ENCODE data around the gene HEPN1.

Gene HEPN1

DNA sequence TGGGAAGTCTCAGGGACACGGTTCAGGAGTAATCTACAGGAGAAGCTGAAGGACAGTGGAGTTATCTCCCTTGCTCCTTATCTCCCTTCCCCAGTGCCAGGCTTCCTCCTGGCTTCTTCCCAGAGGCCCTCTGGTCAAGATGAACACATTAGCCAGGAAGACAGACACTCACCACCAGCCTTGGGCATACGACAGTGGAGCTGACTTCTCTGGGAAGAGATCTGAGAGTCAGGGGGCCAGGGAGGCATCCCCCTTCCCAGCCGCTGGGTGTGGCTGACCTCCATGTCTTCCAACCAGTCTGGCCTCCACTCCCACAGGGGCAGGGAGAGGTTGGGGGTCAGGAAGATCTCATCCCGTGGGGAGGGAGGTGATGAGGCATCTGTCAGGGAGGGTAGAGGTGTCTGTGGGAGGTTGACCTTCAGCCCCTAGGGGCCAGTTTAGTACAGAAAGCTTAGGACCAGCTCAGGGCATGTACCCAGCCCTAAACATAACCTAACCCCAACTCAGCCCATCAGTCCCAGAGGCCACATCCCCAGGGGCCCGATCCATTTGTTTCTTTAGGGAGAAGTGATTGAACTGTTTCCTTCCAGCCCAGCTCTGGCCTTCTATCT is 34.1 kb upstream of the HEPN1 start:
- no peak for DNase-seq (ENCODE audit: low read depth)

DNA sequence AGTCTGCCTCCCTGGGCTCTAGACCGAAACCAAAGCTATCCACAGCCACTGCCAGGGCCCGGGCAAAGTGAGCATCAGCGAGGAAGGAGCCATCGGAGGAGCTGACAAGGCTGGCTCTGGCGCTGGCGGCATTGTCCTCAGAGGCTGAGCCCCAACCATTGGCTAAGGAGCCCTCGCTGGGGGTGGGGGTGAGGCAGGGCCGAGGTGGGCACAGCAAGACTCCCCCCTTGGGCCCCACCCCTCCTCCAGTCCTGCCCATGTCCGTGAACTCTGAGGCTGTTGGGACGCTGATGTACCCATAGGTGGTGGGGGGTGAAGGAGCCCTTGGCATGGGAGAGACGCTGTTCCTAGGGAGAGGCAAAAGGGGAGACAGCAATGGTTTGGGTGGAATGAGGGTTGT is 32.6 kb upstream of the HEPN1 start:
- DNase-seq (ENCODE audit: low read depth), result no peak

DNA sequence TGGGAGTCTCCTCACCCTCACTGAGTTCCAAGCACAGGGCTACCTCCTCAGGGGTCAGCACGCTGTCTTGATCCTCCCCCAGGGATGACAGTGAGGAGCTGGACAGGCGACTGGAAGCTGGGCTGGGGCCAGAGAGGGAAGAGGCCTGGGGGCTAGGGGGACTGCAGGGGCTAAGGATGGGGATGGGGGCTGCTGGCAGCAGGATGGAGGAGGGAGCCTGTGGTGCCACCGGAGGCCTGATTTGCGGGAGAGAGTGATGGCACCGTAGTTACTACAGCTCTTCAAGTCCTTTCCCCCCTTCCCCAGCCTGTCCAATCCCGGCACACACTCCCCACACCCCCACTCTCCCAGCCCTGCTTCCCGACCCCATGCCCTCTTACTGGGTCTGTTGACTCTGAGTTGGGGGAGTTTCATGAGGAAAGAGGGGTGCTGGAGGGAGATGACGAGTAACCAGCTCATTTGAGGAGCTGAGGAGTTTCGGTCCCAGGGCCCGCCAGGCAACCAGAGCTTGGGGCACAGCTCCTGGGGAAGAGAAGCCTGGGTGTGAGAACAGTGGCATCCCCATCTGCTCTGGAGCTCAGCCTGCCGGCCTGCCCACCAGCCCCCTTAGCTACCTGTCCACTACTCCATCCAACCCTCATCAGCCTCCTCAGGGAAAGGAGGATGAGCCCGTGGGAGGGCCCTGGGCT is 31.9 kb upstream of the HEPN1 start:
- DNase-seq (ENCODE audit: low read depth), result no peak

DNA sequence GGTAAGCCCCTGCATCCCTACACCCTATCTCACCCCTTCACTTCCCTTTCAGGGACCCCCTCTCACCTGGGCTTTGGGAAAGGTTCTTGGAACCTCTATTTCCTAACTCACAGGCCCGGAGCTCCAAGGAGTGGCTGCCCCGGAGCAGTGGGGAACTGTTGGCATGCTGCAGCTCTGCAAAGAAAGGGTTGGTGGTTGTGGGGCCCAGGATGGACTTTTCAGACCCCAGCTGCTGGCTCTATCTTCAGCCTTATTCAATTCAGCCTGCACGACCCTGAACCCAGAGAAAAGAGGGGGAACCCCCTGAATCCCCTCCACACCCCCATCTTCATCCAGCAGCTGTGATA is 31.4 kb upstream of the HEPN1 start:
- DNase-seq (ENCODE audit: low read depth), result no peak

DNA sequence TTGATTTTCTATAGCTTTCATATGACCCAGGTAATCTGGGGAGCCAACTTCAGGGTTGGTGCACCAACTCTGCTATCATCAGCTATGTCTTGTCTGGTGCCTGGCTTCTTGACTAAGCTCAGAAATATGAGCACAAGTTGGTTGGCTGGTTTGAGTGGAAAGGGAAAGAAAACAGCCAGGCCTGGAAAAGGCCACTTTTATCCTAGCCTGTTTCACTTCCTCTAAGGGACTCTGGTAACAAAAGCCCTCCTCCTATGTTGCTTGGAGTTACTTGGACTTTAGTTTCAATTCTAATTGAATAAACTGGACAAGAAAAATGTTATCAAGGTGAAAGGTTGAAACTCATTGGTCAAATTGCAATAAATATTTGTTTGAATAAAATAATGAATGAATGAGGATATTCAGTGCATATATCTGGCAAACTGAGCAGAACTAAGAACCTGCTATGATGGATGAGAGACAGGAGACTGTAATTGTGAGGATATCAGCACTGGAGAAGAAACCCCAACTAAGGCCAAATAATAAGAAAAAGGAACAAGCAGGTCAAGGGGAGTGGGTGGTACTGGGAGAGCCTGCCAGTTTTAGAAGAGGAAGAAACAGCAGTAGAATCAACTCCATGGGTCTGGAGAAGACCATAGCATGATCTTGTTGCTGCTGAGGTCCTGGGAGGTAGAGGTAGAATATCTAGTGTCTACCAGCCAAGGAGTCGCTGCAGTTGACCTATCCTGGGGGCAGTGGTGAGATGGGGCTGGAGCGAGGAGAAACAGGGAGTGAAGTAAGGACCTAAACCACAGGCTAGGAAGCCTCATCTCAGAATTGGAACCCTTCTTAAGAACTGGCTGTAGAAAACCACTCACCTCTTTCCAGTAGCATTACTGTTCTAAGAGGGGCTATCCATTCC is 29.6 kb upstream of the HEPN1 start:
- DNase-seq (ENCODE audit: low read depth), result no peak

DNA sequence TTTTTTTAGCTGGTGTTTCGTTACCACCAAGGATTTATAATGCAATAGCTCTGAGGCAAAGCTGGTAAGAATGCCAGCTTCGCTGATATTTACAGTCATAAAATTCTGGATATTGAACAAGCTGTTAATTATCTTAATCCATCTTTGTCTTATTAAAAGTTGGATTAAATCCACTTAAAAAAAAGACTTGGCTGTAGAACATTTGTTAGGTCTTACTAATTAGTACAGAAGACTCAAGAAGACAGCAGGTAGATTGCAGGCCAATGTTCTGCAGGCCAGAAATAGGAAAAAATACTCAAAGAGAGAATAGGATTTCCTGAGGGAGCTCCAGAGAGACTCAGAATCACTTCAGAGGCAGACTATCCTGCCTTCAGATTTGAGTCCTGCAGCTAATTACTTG is 28.9 kb upstream of the HEPN1 start:
- no peak for DNase-seq (ENCODE audit: low read depth)

DNA sequence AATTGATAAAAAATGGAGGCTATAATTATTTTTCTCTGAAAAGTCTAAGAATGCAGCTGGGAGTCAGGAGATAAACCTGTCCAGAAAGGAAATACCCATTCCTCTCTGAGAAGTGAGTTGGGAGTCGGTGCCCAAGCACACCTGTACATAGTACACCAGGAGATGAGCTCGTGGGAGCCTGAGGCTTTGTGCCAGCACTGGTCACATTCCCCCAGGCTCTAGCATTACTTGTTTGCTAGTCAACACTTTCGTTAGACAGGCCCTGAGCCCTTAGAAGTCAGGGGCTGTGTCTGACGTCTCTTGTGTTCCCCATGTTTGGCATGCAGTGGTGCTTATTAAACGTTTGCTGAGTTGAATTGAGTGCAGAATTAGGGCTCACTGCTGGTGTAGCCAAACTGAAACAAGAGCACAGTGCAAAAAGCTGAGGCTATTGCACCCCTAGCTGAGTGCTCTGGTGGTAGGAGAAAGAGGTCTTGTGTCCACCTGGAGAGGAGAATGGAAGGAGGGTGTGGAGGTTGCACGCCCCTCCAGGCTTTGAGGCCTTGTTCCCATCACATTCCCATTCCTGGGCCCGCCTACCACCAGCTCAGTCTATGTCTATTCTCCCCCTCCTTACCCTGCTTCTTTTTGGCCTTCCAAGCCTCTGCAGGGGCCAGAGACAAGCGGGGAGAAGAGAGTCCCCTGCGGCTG is 28.2 kb upstream of the HEPN1 start:
- DNase-seq (ENCODE audit: low read depth), result no peak

DNA sequence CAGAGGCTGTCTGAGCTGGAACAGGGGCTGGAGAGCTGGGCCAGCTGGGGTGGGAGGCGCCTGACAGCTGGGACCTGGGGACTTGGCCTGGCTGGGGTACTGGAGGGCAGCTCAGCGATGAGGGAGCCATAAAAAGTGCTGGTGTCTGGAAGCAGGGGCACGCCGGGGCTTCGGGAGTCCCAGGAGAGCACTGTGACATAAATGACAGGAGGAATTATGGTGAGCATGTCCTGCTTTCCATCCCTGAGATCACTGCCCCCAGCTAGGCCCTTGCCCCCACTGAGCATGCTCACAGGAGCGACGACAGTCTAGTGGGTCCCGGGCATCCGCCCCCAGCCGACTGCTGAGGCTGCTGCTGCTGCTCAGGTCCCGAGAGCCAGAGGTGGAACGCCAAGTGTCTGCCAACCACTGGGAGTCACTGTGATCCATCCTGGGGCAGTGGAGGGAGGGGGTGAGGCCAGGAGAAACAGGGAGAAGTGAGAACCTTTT is 27.6 kb upstream of the HEPN1 start:
- no peak for DNase-seq (ENCODE audit: low read depth)

DNA sequence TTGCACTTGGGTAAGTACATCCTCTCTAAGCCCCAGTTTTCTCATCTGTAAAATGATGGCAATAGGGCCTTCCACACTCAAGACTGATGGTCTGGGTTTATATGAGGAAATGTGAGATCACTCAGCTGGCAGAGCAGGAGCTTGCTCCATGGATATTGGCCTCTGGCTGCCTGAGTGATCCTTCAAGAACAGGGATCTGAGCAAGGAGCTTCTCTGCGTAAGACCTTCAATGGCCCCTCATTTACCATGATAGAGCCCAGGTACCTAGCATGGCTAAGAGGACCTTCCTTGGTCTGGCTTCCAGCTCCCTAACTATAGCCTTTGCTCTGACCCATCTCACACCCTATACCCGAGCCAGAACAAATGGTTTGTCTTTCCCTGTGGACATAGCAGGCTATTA is 26.9 kb upstream of the HEPN1 start:
- no peak for DNase-seq (ENCODE audit: low read depth)

DNA sequence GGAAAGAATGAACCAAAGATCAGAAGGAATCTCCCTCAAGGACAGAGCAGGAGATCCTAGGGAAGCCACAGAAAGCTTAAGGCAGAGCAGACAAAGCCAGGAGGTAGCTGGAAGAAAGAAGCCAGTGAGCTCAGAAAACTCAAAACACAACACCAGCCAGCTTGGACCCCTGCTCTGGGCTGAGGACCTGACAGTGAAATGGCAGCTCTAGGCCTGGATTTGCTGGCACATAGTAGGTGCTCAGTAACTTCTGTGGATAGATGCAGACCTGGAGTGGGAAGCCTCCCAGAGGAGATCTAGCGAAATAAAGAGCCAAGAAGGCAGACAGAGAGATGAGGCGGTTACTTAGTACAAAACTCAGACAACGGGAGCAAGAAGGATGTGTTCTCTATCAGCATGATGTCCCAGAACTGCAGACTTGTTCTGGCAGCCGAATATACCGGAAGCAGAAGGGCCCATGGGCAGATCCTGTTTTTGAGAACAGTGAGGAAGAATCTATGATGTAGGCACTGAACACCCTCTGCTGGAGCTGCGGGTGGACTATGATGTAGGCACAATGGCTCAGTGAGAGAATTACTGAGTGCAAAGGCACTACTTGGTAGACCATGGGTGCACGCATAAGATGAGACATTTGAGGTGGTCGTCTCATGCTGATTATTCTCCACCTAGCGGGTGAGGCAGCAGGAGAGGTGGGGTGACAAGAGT is 26.1 kb upstream of the HEPN1 start:
- no peak for DNase-seq (ENCODE audit: low read depth)

DNA sequence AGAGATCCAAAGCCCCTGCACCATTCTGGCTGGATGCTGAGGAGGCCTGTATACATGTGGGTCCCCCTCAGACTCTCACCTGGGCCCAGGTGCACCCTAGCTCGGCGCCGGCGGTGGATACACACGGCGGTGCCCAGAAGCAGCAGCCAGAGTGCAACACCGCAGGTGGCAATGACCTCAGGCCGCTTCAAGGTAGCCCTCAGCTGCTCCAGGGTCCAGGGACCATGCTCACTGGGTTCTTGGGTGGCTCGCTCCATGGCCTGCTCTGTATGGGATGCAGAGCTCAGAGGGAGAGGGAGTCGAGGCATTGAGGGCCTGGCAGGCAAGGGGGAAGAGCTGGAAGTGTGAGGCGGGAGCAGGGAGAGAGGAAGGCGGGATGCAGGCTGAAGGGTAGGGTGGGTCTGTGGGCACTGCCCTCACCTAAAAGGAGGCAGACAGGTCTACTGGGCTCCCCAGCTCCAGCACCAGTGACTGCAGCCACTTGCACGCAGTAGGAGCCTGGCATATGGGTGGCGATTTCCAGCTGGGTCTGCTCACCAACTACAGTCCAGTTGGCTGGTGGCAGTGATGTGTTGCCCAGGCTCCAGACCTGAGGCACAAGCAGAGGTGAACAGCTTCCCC is 25.2 kb upstream of the HEPN1 start:
- DNase-seq (ENCODE audit: low read depth), result no peak

DNA sequence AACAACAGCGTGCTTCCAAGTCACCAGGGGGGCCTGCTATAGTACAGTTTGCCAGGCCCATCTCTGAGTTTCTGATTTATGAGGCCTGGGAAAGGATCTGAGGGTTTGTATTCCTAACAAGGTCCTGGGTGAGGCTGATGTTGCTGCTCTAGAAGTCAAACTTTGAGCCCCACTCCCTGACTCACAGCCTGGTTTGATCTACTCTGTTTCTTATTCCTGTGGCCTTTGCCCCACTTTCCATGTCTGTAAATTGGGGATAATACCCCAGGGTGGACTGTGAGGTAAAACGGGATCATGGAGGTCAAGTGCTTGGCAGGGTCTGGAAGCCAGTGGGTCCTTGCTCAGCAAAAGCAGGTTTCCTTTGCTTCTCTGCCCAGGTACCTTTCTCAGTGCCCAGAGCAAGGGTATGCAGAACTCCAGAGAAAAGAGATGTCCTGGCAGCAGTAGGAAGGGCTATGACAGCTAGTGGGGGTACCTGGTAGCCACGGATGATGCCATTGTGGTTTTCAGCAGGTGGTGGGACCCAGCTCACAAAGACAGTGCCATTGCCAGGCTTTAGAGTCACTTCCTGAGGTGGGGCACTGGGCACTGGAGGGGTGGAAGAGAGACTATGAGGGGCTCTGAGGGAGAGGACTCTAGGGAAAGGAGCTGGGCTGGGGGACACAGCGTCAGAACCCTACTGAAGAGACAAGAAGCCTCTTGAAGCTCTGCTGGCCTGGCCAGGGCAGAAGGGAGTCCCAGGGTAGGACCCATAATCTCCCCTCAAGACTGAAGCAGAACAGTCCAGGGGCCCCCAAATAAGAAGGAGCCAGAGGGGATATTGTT is 24.2 kb upstream of the HEPN1 start:
- DNase-seq (ENCODE audit: low read depth), result no peak

DNA sequence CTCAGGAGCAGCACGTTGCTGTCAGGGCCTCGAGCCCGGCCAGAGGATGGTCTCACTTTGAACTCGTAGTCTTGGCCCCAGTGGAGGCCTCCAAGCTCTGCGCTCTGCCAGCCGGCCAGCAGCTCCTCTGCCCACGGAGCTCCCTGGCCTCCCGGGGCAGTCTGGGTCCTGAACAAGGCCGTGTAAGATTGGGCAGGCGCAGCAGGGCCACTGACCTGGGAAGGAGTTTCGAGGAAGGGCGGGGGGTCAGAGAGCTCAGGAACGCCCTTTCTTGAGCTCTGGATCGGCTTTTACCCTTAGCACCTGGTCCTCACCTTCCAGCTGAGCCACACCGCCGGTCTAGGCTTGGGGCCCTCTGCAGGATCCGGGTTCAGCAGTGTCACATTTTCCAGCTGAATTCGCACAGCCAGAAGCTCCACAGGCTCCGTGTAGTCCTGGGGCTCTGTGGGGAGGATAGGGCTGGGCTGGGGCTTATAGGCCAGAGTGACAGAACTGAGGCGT is 23.5 kb upstream of the HEPN1 start:
- no peak for DNase-seq (ENCODE audit: low read depth)

DNA sequence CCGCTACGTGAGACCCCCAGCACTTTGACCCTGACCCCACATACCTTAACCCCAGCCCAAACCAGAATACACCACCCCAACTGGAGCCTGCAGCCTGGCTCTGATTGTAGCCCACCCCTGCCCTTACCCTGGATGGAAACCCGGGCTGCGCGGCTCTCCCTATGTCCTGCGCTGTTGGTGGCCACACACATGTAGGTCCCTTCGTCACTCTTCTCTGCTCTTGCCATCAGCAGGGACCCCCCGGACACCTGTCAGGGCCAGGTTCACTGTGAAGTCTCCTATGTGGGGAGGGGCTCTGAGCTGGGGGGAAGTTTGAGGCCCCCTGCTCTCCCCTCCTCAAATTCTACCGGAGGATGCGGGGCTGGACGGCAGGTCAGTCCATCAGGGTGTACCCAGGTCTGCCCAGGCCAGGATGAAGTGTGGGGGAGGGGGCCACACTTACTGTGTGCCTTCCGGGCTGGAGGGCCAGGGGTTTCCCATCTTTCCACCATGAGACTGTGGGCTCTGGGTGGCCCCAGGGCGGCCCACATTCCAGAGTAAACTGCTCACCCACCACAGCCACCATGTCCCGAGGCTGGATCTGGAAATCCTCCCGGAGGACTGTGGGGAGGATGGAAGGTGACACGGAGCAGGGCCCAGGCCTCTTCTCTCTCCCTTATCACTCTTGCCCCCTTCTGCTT is 22.8 kb upstream of the HEPN1 start:
- no peak for DNase-seq (ENCODE audit: low read depth)

DNA sequence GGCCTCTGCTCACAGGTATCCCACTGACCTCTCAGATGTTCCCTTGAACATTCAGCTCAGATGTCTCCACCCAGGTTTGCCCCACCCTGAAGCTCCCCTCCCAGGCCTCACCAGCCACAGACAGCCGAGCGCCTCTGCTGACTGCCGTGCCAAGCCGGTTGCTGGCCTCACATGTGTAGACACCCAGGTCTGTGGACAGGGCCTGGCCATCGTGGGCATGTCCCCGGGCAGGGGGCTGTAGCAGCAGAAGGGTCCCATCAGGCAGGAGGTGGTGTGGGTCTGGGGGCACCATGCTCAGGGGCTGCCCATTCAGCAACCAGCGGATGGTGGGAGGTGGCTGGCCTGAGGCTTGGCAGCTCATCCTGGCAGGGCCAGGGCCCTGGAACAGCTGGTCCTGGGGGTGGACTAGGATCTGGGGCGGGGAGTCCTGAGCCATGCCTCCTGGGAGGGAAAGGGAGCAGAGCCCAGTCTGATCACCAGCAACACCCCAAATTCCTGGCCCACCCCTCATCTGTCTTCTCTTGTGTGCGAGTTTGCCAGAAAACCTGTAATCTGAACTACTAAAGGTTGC is 22.1 kb upstream of the HEPN1 start:
- no peak for DNase-seq (ENCODE audit: low read depth)

DNA sequence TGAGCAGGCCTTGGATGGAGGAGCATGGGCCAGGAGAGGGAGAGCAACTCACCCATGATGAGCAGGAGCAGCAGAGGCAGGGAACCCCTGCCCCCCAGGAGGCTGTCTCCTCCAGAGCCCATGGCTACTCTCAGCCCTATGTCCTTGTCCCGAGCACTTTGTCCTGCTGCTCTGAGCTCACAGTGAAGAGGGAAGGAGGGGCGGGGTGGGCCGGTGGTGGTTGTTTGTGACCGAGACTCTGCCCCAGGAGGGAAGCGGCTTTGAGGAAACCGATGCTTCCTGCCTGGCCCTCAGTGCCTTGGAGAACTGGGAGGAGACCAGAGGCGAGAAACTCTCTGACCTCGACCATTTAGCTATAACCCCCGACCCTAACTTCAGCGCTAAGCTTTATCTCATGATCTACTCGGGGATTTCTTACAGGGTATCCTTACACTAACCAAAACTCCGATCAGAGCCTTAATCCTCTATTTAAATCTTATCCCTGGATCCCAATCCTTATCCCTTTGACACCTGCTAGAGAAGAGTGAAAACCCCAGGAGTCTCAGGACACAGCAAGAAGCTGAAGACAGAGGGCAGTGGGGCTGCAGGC is 21.3 kb upstream of the HEPN1 start, which contains the start of gene ROBO4:
Gene ROBO4, minus strand, starts transcription at position 192 of the 589 bp plus-strand sequence. Its CDS starts 70 bp downstream, at position 122.
- DNase-seq (ENCODE audit: low read depth), result no peak

DNA sequence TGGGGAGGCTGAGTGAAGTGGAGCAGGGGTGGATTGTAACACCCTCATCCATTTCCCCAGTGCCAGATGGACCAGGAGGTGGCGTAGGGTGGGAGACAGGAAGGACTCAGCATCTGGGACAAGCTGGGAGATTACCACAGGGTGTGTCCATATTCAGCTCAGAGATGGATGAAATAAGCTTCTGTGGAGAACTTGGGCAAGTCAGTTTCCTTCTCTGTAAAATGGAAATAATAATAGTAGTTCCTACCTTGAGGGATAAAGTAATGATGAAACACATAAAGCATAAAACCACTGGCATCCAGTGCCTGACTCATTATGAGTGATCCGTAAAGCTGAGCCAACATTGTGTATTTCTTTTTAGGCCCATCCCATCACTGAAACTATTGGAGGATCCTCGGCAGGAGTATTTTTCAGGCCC is 20.8 kb upstream of the HEPN1 start:
- no peak for DNase-seq (ENCODE audit: low read depth)

DNA sequence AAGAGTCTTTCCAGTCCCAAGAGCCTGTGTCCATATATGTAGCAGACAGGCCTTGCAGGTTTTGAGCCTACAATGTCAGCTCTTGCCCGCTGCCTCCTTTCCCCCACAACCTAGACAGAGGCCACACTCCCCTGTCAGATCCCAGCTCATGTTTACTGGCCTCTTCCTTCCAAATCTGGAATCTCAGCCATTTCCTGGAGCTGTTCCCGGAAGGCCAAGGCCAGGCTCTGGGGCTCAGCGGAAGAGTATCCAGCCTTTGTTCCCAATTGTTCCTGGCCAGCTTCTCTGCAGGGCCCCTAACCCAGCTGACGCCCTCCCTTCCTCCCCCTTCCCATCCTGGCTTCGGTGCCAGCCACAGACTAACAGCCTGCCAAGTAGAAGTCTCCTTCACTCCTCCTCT is 20.3 kb upstream of the HEPN1 start:
- DNase-seq (ENCODE audit: low read depth), result no peak
